DOHH2 (cell line): Measurements from ENCODE around the gene PTGR2.

Experiments
- CTCF ChIP-seq: fragments of 200-600 bp; sonication (generic); IDR thresholded peaks from one replicate; pipeline ENCODE4 v1.5.1; 2014; ENCODE audit warnings: antibody characterized with exemption, mild to moderate bottlenecking, low read depth, low read length; ENCODE audit not compliant: poor library complexity, severe bottlenecking
- EZH2phosphoT487 ChIP-seq: fragments of 200-600 bp; sonication (generic); IDR thresholded peaks from 2 replicates; pipeline ENCODE4 v1.6.1; 2017; ENCODE audit warnings: borderline replicate concordance, mild to moderate bottlenecking, antibody characterized with exemption, low read length, moderate library complexity, mixed read lengths

- no peak for TF ChIP-seq CTCF
- TF ChIP-seq EZH2phosphoT487, result no peak
These were observed 27.1 kb upstream of the PTGR2 start for GRCh38 chr14:73824536-73824935.
